Transverse colon (tissue), 4 donors: ENCODE data around the gene CAND1. TPM values are rescaled to one million over a fixed set of nuclear protein-coding genes. Genes with fewer than 3 reads are reported as not detected.

ENCODE experiments used
- DNase-seq: peaks from one replicate; pipeline ENCODE4 v3.0.0-alpha.2; 2019
- H3K27ac ChIP-seq, 4 donors: fragments of 200-600 bp; sonication (generic); 2 replicates each; pipeline ENCODE4 v1.5.1; 2016 to 2018; ENCODE audit warnings: inconsistent platforms in 4 of 4
- H3K27me3 ChIP-seq: fragments of 200-600 bp; sonication (generic); 2 replicates; pipeline ENCODE4 v1.5.1; 2017; ENCODE audit warnings: inconsistent platforms
- H3K36me3 ChIP-seq, 4 donors: fragments of 200-600 bp; sonication (generic); 2 replicates each; pipeline ENCODE4 v1.5.1; 2017 to 2019; ENCODE audit warnings: inconsistent platforms in 4 of 4
- H3K4me1 ChIP-seq, 4 donors: fragments of 200-600 bp; sonication (generic); 2 replicates each; pipeline ENCODE4 v1.5.1; 2017 to 2020; ENCODE audit warnings: inconsistent platforms in 4 of 4
- H3K4me3 ChIP-seq, 4 donors: fragments of 200-600 bp; sonication (generic); 1 replicate in 1 of 4; 2 replicates in 3 of 4; pipeline versions ENCODE4 v1.5.1 to v1.6.1; 2017 to 2019; ENCODE audit warnings: inconsistent platforms in 4 of 4
- H3K9me3 ChIP-seq, 2 donors: fragments of 200-600 bp; sonication (generic); 2 replicates each; pipeline ENCODE4 v1.5.1; 2017 to 2019; ENCODE audit warnings: inconsistent platforms in 2 of 2
- EP300 ChIP-seq: sonication (generic); formaldehyde crosslinking; IDR thresholded peaks from one replicate; pipeline ENCODE4 v1.6.1; 2017; ENCODE audit warnings: antibody characterized with exemption, low read depth
- POLR2A ChIP-seq: fragments of 450-650 bp; IDR thresholded peaks from one replicate; pipeline ENCODE4 v1.6.1; 2016; ENCODE audit warnings: antibody characterized with exemption, mild to moderate bottlenecking, moderate library complexity
- POLR2AphosphoS5 ChIP-seq, 3 donors: sonication (generic); formaldehyde crosslinking; IDR thresholded peaks; one replicate each; pipeline ENCODE4 v1.6.1; 2016; ENCODE audit warnings: antibody characterized with exemption in 3 of 3
- WGBS, 2 donors: methylation state at CpG; one replicate each; pipeline ENCODE4 v1.1.5; 2018; ENCODE audit warnings: low coverage in 1 of 2; 5-methylcytosine and 5-hydroxymethylcytosine counted together
- in situ Hi-C, 4 donors: fragments of 200-750 bp; cut with MboI; loops; one replicate each; pipeline versions ENCODE4 v1.15.0 to v1.15.1; 2017; ENCODE audit warnings: low sequenced_read_pairs in 3 of 4, low pct_ligation_motif_present in 1 of 4, low pct_unique_long_range_greater_than_20kb in 1 of 4
- intact Hi-C: fragments of 100-400 bp; cut with DNase I; formaldehyde crosslinking; loops from one replicate; pipeline ENCODE4 v1.15.1; 2023; ENCODE audit warnings: low total_unique reads
- total RNA-seq, 4 donors: library from RNA; depleted of rRNA; stranded (reverse); fragments of >200 nt; gene quantifications; one replicate each; pipeline ENCODE4 v1.1.0, GENCODE V29; 2016
- TF ChIP-seq, protein P1 (sequence below), 5 experiments: fragments of 200-600 bp in 3 of 5; fragments of 450-650 bp in 2 of 5; sonication (generic) in 3 of 5; IDR thresholded peaks; 1 replicate in 2 of 5; 2 replicates in 3 of 5; pipeline ENCODE4 v1.5.1; 2016 to 2017; ENCODE audit warnings: antibody characterized with exemption in 5 of 5, inconsistent platforms in 3 of 5, mild to moderate bottlenecking in 2 of 5, moderate library complexity in 1 of 5

CAND1 gene
- total RNA-seq, 4 donors from 2014 or later: 58.4 to 99.2 (median 83.0) TPM

- Histone ChIP-seq H3K27ac (no peak overlapping the region), H3K9me3 (no peaks in the 10 kb centered on the region), H3K27me3 (no peaks in the 10 kb centered on the region), H3K36me3 (no peaks in the 10 kb centered on the region), H3K4me1 (peaks cover 0 to 26% (median 4%) of the 10 kb centered on the region in 4 donors), H3K4me3 (no peak overlapping the region)
- 36 to 55% methylated on average over 4 of the region's 4 CpGs for WGBS, 2 donors
- intact Hi-C loops (loop anchor here (10.0 kb wide), 1 partner anchor 86 kb away; no protein-coding TSS in a partner anchor), in situ Hi-C loops (loop anchor here (5.0 to 25.0 kb wide), 5 partner anchors 76 to 586 kb away; no protein-coding TSS in a partner anchor)
- TF ChIP-seq, protein P1, sequence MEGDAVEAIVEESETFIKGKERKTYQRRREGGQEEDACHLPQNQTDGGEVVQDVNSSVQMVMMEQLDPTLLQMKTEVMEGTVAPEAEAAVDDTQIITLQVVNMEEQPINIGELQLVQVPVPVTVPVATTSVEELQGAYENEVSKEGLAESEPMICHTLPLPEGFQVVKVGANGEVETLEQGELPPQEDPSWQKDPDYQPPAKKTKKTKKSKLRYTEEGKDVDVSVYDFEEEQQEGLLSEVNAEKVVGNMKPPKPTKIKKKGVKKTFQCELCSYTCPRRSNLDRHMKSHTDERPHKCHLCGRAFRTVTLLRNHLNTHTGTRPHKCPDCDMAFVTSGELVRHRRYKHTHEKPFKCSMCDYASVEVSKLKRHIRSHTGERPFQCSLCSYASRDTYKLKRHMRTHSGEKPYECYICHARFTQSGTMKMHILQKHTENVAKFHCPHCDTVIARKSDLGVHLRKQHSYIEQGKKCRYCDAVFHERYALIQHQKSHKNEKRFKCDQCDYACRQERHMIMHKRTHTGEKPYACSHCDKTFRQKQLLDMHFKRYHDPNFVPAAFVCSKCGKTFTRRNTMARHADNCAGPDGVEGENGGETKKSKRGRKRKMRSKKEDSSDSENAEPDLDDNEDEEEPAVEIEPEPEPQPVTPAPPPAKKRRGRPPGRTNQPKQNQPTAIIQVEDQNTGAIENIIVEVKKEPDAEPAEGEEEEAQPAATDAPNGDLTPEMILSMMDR (IDR thresholded peaks at IDR 0.05): no peak
- DNase-seq: no peak
These were observed 89.7 kb downstream of the CAND1 start for GRCh38 chr12:67358781-67359338.

- H3K9me3 ChIP-seq: no peaks in the 10 kb centered on the region
- H3K36me3 ChIP-seq: no peaks in the 10 kb centered on the region
- in situ Hi-C loops (loop anchor here in 1 of 4 donors (25.0 kb wide), 1 partner anchor 575 kb away; no protein-coding TSS in a partner anchor), intact Hi-C loops (no loop called here)
- TF ChIP-seq, protein P1 (IDR thresholded peaks at IDR 0.05): no peak
- TF ChIP-seq POLR2AphosphoS5 (IDR thresholded peaks at IDR 0.05): no peak
- no peak for TF ChIP-seq EP300
- no peak for TF ChIP-seq POLR2A
- H3K4me3 ChIP-seq: no peak overlapping the region
- H3K27ac ChIP-seq: no peak overlapping the region
- no peaks in the 10 kb centered on the region for H3K27me3 ChIP-seq
- WGBS, 2 donors: 73 to 80% methylated on average over 3 to 6 of the region's 6 CpGs
- no peak for DNase-seq
- H3K4me1 ChIP-seq: peaks cover 0 to 4% (median 0%) of the 10 kb centered on the region in 4 donors
These were observed 93.4 kb downstream of the CAND1 start for GRCh38 chr12:67362526-67362925.

DNA sequence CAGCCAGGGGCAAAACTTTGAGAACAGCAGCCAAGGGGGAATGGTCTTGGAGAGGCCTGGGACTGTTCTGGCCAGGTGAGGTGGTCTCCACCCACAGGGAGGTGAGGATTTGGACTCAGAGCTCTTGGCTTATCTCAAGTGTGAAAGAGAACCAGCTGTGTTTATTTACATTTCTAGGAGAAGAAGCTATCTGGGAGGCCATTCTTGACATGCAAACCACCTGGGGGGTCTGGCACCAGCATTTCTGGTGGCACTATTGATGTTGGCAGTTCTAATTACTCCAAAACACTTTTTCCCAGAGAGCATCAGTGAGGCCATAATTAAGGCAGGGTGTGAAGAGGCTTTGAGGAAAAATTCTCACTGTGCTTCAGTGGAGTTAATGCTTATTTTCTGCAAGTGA lies 95.1 kb downstream of the CAND1 start:
- in situ Hi-C loops: loop anchor here in 1 of 4 donors (25.0 kb wide), 1 partner anchor 573 kb away; no protein-coding TSS in a partner anchor
- TF ChIP-seq EP300: no peak
- TF ChIP-seq, protein P1 (IDR thresholded peaks at IDR 0.05): no peak
- TF ChIP-seq POLR2AphosphoS5 (IDR thresholded peaks at IDR 0.05): no peak
- no peak for TF ChIP-seq POLR2A
- Histone ChIP-seq H3K4me3 (no peak overlapping the region), H3K27ac (no peak overlapping the region), H3K9me3 (no peaks in the 10 kb centered on the region), H3K36me3 (no peaks in the 10 kb centered on the region), H3K27me3 (no peaks in the 10 kb centered on the region), H3K4me1 (no peaks in the 10 kb centered on the region)
- intact Hi-C loops: no loop called here
- DNase-seq: no peak

DNA sequence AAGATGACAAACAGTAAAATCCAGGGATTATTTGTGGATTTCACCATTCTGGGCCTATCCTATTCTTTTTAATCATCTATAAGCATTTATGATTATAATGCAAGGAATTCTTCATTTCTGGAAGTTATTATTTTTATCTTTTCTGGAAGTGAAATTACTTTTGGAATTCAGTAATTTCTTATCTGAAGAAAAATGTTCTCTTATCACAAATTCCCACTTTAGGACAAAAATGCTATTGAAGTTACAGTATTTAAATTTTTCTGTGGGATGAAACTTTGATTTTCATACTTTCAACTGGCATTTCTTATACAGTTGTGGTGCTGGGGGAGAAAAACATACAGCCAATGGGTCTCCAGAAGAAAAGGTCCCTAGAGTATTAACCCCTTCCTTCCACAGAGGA lies 96.0 kb downstream of the CAND1 start:
- H3K36me3 ChIP-seq: no peaks in the 10 kb centered on the region
- no peaks in the 10 kb centered on the region for H3K27me3 ChIP-seq
- H3K4me1 ChIP-seq: no peaks in the 10 kb centered on the region
- H3K9me3 ChIP-seq: no peaks in the 10 kb centered on the region
- H3K4me3 ChIP-seq: no peak overlapping the region
- in situ Hi-C loops: loop anchor here in 1 of 4 donors (25.0 kb wide), 1 partner anchor 572 kb away; no protein-coding TSS in a partner anchor
- intact Hi-C loops: no loop called here
- H3K27ac ChIP-seq: no peak overlapping the region
- TF ChIP-seq, protein P1 (IDR thresholded peaks at IDR 0.05): no peak
- TF ChIP-seq POLR2AphosphoS5 (IDR thresholded peaks at IDR 0.05): no peak
- no peak for TF ChIP-seq EP300
- no peak for TF ChIP-seq POLR2A
- no peak for DNase-seq
